ENCODE data around the gene GNLY. TPM values are rescaled to one million over a fixed set of nuclear protein-coding genes. Genes with fewer than 3 reads are reported as not detected.

Gene GNLY
- total and polyA plus RNA-seq, 2 of the 4 experiments (the other 2 are of a cell fraction): not detected

DNA sequence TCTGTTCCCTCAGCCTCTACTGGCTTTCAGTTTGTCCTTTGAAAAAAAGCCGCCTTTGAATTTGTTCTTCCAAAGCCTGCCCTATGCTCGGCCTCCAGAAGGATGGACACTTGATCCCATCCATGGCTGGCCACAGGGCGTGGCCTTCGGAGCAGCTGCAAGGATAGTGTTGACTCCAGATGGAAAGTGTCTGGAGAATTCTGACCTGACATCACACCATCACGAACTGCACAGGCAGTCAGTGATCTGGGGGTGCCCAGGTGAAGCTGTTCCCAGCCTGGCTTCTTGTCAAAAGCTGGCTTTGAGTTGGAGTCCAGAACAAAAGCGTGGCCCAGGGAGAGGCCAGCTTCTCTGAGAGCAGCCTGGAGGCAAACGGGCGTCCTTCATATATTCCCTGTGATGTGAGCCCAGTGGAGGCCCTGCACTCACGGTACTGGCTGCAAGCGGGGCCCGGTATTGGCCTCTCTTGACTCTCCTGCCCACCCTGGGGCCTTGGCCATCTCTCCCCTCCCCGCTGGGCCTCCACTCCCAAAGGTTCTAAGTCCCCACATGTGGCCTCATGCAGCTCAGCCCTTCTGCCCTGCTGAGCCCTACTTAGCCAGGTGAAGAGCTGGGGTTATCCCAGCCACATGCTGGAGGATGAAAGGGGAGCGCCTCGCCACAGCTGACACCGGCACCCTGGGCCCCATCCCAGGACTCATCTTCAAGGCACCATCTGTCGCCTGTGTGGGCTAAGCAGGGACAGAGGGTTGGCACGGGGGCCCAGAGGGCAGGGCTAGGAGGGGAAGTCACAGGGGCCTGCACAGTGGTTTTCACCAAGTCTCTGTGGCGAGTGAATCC lies 39.2 kb downstream of the GNLY start (continued):
- no peak for TF ChIP-seq NFE2L2 (IDR thresholded peaks at IDR 0.05; ENCODE audit: low read depth, low read length)

- Histone ChIP-seq H3K23ac (ENCODE audit: low read depth, low read length) (no peak overlapping the region), H3K9me1 (ENCODE audit: insufficient read depth, low read length) (peaks cover 6% of the 10 kb centered on the region; the same call in 1 of the 2 replicates), H2BK20ac (ENCODE audit: low read depth, low read length) (no peak overlapping the region), H3K4me1 (ENCODE audit: control insufficient read depth, insufficient read depth, low read length) (peaks cover 9% of the 10 kb centered on the region), H3K9me3 (ENCODE audit: control insufficient read depth, insufficient read depth, low read length) (no peaks in the 10 kb centered on the region), H2BK5ac (ENCODE audit: low read depth, low read length, poor library complexity, severe bottlenecking) (no peak overlapping the region), H4K20me1 (ENCODE audit: insufficient read depth, low read length) (no peaks in the 10 kb centered on the region), H3K18ac (ENCODE audit: low read depth, low read length) (no peak overlapping the region), H3K14ac (replicated peaks; ENCODE audit: low read depth, low read length) (no peak overlapping the region), H3K9ac (ENCODE audit: low read depth, low read length) (no peak overlapping the region), H2BK15ac (ENCODE audit: low read depth, low read length) (no peak overlapping the region), H4K8ac (ENCODE audit: low read depth in 2 of 2, low read length in 2 of 2) (no peak overlapping the region), H3K4ac (ENCODE audit: low read depth, low read length) (no peak overlapping the region), H3K27ac (ENCODE audit: insufficient read depth, low read length) (no peak overlapping the region), H3K27me3 (ENCODE audit: control insufficient read depth, insufficient read depth, low read length) (no peaks in the 10 kb centered on the region), H3K56ac (ENCODE audit: extremely low read depth, insufficient read depth, low read length) (no peak overlapping the region), H3K4me2 (ENCODE audit: low read depth, low read length) (no peak overlapping the region), H3K4me3 (ENCODE audit: insufficient read depth, low read depth, low read length) (no peak overlapping the region), H4K5ac (ENCODE audit: low read depth, low read length) (no peak overlapping the region), H3K79me1 (ENCODE audit: low read depth in 1 of 2, low read length in 2 of 2) (no peaks in the 10 kb centered on the region), H4K91ac (ENCODE audit: insufficient read depth, low read depth, low read length) (no peak overlapping the region), H2BK120ac (ENCODE audit: low read depth, low read length) (no peak overlapping the region), H2AK9ac (replicated peaks; ENCODE audit: low read depth, low read length, poor library complexity) (no peak overlapping the region), H2AFZ (replicated peaks; ENCODE audit: low read length, poor library complexity) (no peak overlapping the region), H2AK5ac (ENCODE audit: low read depth, low read length) (peak overlapping the region; percentile 46; the same call in 1 of the 2 replicates), H3K36me3 (ENCODE audit: control insufficient read depth, insufficient read depth, low read length) (no peaks in the 10 kb centered on the region)
- 100% methylated on average over 3 of the region's 4 CpGs; no CpG with 5 or more reads in 1 of the 2 experiments for WGBS, 2 experiments (ENCODE audit: extremely low coverage in 2 of 2, insufficient read length in 1 of 2)
- ATAC-seq (ENCODE audit: low read depth) (no peak), DNase-seq (no peak)
- CTCF ChIA-PET: interaction anchor here (0.8 to 1.1 kb wide), 3 partner anchors 65 to 80 kb away, joined by 3 to 5 read pairs (median 4); no protein-coding TSS in a partner anchor
- intact Hi-C loops (cut with micrococcal nuclease) (no loop called here), dilution Hi-C loops (cut with HindIII; ENCODE audit: low sequenced_read_pairs, unreplicated experiment) (no loop called here), in situ Hi-C loops (cut with MboI; ENCODE audit: low sequenced_read_pairs) (no loop called here)
- POLR2A ChIA-PET (ENCODE audit: unreplicated experiment): no interaction called here
- TF ChIP-seq SMC3 (IDR thresholded peaks at IDR 0.05; ENCODE audit: low read depth, low read length) (no peak), MAZ (IDR thresholded peaks at IDR 0.05; ENCODE audit: borderline replicate concordance, low read depth, low read length) (no peak), NFE2L2 (IDR thresholded peaks at IDR 0.05; ENCODE audit: low read depth, low read length) (no peak), CHD1 (IDR thresholded peaks at IDR 0.05; ENCODE audit: low read depth, low read length) (no peak), MAFK (IDR thresholded peaks at IDR 0.05; ENCODE audit: low read depth, low read length) (no peak), RFX5 (IDR thresholded peaks at IDR 0.05; ENCODE audit: low read depth, low read length) (no peak), FOS (IDR thresholded peaks at IDR 0.05; ENCODE audit: low read depth, low read length) (no peak), RAD21 (IDR thresholded peaks at IDR 0.05; ENCODE audit: low read length) (no peak)
- no TSS peak for BruUV-seq (replicated peaks)
These were observed 39.9 kb downstream of the GNLY start for GRCh38 chr2:85734015-85734414.

Data from IMR-90 (cell line).